ENCODE data around the gene OR2V1.
"Not testable (repeated sequence)": the region's sequence is repeated elsewhere in the genome, so short reads cannot be mapped to it uniquely, and the experiment has no call there.

OR2V1 gene, protein sequence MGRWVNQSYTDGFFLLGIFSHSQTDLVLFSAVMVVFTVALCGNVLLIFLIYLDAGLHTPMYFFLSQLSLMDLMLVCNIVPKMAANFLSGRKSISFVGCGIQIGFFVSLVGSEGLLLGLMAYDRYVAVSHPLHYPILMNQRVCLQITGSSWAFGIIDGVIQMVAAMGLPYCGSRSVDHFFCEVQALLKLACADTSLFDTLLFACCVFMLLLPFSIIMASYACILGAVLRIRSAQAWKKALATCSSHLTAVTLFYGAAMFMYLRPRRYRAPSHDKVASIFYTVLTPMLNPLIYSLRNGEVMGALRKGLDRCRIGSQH

DNA sequence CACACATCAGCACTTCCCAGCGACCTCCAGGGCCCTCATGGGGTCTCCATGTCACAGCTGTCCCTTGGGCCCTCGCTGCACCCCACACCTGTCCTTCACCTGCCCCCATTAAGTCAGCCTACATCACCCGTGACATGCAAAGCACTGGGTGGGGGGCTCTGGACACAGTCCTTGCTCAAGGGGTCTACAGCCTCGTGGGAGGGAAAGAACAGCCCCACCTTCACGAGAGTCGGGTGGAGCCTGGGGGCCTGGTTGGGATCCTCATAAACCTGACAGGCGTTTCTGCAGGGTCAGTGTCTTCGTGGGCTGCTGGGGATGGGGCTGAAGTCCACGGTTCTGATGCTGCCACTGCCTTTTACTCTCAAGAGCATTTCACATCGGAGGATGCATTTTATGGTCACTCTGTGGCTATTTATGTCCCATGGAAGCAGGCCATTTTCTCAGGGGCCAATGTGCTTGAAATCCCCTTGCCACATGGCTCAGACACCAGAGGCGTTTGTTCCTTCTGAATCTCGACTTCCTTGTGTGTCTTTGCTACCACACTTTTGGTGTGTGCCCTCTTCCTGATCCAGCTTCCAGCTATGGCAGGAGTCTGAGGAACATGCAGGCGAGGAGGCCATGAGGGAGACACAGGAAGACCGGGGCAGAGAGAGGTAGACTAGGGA, at the start of gene OR2V1:
TSS of gene OR2V1 (minus strand) at position 338 of the 665 bp plus-strand sequence. CDS start 5,865 bp downstream, outside the sequence.
- DNase-seq = no peak

DNA sequence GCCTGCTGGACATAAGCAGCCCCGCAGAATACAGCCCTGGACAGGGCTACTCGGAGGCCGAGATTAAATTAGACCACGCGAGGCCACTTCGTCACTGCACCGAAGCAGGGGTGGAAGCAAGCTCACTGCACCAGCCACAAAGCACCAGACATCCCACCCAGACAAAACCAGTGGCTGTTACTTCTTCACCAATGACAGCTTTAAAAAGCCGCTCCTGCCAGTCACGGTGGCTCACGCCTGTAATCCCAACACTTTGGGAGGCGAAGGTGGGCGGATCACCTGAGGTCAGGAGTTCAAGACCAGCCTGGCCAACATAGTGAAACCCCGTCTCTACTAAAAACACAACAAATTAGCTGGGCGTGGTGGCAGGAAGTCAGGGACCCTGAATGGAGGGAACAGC, 46.6 kb upstream of the OR2V1 start:
- DNase-seq = not testable (repeated sequence)

DNA sequence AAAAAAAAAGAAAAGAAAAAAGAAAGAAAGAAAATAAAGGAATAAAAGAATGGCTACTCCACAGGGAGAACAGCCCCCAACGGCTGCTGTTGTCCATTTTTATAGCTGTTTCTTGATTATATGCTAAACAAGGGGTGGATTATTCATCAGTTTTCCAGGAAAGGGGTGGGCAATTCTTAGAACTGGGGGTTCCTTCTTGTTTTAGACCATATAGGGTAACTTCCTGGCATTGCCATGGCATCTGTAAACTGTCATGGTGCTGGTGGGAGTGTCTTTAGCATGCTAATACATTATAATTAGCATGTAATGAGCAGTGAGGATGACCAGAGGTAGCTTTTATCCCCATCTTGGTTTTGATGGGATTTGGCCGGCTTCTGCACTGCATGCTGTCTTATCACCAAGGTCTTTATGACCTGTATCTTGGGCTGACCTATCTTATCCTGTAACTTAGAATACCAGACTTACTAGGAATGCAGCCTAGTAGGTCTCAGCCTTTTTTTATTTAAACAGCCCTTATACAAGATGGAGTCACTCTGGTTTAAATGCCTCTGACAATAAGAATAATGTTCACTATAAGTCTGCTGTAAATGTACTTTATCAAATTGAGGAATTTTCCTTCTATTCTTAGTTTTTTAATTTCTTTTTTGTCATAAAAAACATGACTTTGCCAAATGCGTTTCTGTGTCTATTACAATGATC, 45.4 kb upstream of the OR2V1 start:
- no peak for DNase-seq

DNA sequence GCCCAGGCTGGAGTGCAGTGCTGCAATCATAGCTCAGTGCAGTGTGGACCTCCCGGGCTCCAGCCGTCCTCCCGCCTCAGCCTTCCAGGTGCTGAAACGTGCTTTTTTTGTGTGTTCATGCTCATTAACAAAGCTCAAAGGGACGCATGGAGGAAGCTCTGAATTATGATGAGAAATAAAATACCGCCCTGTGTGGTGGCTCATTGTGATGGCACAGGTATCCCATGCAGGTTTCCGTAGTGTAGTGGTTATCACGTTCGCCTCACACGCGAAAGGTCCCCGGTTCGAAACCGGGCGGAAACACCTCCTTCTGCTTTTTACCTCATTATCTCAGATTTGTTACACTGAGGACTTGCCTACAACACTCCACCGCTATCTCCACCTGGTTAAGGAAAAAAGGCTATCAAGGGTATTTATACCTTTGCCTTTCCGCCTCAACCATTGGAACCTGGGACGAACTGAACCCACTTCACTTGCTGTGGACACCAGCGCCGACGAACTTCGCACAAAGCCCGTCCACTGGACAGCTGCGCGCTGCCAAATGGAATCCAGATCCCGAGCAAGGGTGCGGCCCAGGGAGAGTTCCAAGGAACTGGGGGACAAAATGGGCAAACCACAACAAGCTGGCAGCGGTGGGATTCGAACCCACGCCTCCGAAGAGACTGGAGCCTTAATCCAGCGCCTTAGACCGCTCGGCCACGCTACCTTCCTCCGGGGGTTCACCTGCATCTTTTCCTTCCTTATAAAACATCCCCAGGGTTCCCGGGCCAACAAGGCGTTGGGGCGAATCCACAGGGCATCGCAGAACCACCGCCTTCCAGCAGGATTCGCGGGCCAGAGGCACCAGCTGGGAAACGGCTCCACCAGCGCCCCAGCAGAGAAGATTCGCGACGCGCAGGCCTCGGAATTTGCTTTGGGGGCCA, 42.7 kb upstream of the OR2V1 start:
- peak; percentile 90 for DNase-seq

DNA sequence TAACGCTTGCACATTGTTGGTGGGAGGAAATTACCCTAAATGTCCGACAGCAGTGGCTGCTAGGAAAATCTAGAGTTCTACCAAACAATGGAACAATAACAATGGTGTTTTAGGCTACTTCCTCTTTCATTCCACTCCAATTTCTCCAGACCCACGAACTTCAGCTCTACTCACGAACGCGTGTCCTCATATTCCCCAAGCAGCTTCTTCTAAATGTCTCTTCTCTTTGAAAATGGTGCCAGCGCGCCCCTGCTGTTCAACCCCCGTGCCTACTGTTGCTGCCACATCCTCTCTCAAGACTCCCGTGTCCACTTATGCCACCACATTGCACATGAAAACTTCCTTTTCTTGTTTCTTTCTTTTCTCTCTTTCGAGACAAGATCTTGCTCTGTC, 42.1 kb upstream of the OR2V1 start:
- no peak for DNase-seq

DNA sequence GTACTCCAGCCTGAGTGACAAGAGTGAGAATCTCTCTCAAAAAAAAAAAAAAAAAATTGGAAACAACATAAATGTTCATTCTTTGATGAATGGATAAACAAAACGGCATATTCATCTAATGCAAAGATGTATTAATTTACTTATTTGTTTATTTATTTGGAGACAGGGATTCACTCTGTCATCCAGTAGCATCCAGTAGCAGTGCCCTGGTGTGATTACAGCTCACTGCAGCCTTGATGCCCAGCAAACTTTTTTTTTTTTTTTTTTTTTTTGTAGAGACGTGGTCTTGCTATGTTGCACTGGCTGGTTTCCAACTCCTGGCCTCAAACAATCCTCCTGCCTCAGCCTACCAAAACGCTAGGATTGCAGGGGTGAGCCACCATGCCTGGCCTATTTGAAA, 40.8 kb upstream of the OR2V1 start:
- no peak for DNase-seq

DNA sequence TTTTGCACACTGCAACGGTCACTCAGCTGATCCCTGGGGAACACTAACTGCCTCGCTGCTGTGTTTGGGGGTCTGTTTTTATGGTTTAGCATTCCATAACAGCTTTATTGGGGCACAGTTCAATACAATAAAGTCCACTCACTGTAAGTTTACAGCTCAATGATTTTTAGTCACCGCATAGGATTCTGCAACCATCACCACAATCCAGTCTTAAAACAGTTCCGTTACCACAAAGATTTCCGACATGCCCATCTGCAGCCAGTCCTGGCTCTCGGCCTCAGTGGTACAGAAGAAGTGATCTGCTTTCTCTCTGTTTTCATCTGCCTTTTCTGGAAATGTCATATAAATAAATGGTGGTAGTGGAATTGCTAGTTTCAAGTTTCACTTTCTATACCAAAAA, 40.0 kb upstream of the OR2V1 start:
- DNase-seq = no peak

DNA sequence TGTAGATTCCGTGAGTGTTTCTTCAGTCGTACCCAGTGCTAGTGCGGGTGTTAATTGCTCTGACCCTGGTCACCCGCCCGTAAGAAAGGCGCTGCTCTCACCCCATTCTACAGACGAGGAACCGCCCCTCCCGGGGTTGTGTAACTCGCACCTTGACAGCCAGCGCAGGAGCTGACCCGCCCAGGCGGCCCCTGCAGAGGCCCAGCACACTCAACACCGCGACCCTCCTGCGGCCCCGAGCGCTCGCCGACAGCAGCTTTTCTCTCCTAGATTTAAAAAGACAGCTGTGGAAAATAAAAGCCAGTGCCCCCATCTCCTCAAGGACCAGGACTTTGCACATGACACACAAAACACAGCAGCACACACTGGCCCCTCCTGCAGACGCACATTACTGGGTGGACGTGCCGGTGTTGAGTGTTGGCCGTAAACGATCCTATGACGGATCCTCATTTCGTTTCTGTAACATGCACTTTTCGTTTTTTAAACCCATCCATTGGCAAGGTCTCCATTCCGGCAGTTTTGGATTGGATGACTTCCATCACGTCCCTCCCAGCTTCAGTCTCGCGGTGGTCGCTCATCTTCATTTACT, 39.4 kb upstream of the OR2V1 start:
- DNase-seq = no peak

DNA sequence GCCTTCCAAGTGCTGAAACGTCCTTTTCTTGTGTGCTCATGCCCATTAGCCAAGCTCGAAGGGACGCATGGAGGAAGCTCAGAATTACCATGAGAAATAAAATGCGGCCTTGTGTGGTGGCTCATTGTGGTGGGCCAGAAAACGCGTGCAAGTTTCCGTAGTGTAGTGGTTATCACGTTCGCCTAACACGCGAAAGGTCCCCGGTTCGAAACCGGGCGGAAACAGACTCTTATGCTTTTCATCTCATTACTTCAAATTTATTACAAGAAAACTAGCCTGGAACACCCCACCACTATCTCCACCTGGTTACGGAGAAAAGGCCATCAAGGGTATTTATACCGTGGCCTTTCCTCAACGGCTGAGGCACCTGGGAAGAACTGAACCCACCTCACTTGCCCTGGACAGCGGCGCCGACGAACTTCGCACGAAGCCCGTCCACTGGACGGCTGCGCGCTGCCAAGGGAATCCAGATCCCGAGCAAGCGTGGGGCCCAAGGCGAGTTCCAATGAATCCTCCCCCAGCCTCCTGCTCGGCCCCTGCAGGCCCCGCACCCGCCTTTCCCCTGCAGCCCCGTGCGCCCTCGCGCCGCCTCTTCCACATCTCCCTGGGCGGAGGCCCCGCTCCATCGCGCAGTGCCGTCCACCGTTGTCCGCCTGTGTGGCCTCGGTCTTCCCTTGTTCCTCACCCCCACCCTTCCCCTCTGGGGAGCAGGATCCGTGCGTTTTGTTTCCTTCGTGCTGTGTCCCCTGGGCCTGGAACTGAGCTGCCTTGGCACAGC, 38.7 kb upstream of the OR2V1 start:
- peak; percentile 94 for DNase-seq

DNA sequence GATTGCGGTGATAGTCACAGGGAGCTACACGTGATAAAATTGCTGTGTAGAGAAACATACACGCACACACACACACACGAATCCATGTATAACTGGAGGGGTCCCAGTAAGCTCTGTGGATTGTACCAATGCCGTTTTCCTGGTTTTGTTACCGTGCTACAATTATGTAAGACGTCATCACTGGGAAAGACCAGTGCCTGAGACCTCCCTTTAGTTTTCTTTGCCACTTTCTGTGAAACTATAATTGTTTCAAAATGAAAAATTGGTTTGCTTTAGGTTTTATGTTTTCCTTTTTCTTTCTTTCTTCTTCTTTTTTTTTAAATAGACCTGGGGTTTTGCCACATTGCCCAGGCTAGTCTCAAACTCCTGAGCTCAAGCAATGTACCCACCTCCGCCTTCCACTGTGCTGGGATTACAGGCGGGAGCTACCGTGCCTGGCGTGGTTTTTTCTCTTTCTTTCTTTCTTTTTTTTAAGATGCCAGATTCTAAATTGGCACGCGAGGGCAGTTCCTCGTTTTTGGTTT, 37.7 kb upstream of the OR2V1 start:
- DNase-seq = no peak

DNA sequence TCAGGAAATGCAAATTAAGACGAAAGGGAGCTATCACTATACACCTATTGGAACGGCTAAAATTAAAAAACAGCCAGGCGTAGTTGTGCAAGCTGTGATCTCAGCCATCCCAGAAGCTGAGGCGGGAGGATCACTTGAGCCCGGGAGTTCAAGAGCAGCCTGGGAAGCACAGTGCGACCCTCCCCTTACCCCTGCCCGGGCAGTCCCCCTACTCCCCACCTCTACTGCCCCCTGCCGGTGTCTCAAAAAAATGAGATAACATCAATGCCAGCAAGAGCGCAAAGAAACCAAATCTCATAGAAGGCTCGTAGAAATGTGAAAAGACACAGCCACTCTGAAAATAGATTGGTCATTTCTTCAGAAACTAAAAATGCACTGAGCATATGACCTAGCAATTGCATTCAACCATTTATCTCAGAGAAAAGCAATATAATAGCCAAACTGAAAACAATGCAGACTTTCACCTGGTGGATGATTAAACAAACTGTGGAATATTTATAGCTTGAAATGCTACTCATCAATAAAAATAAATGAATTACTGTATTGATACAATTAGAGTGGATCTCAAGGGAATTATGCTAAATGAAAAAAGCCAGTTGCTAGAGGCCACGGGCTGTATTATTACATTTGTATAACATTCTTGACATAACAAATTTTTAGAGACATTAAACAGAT, 37.0 kb upstream of the OR2V1 start:
- peak; percentile 65 for DNase-seq

DNA sequence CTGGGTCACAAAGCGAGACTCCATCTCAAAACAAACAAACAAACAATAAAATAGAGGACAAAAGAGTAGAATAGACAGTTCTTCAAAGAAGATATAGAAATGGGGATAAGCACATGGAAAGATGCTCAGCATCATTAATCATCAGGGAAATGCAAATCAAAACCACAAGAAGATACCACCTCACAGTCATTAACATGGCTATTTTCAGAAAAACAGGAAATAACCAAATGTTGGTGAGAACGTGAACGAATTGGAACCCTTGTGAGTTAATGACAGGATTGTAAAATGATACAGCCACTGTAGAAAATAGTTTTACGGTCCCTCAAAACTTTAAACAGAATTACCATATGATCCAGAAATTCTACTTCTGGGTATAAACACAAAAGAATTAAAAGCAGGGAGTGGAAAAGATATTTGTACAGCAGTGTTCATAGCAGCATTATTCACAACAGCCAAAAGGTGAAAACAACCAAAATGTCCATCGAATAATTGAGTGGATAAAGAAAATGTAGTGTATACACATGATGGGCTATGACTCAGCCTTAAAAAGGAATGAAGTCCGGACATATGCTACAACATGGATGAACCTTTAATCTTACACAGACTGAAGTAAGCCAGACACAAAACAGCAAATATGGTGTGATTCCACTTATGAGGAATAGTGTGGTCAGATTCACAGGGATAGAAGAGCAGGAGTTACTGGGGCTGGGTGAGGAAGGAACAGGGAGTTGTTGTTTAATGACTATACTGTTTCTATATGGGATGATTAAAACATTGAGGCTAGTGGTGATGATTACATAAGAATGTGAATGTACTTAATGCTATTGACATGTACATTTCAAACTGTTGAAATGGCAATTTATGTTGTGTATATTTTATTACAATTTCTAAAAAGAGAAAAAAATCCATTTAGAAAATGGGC, 36.1 kb upstream of the OR2V1 start:
- DNase-seq = no peak

DNA sequence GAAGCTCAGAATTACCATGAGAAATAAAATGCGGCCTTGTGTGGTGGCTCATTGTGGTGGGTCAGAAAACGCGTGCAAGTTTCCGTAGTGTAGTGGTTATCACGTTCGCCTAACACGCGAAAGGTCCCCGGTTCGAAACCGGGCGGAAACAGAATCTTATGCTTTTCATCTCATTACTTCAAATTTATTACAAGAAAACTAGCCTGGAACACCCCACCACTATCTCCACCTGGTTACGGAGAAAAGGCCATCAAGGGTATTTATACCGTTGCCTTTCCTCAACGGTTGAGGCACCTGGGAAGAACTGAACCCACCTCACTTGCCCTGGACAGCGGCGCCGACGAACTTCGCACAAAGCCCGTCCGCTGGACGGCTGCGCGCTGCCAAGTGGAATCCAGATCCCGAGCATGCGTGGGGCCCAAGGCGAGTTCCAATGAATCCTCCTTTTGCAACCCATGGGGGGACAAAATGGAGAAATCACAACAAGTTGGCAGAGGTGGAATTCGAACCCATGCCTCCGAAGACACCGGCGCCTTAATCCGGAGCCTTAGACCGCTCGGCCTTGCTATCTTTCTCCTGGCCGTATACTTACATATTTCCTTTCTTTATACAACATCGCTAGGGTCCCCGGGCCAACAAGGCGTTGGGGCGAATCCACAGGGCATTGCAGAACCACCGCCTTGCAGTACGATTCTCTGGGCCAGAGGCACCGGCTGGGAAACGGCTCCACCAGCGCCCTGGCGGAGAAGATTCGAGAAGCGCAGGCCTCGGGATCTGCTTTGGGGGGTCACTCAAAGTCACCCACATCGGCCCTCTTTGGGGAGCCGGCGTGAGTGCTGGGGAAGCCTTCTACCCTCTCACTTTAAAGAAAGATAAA, 33.3 kb upstream of the OR2V1 start:
- DNase-seq = peak; percentile 77

DNA sequence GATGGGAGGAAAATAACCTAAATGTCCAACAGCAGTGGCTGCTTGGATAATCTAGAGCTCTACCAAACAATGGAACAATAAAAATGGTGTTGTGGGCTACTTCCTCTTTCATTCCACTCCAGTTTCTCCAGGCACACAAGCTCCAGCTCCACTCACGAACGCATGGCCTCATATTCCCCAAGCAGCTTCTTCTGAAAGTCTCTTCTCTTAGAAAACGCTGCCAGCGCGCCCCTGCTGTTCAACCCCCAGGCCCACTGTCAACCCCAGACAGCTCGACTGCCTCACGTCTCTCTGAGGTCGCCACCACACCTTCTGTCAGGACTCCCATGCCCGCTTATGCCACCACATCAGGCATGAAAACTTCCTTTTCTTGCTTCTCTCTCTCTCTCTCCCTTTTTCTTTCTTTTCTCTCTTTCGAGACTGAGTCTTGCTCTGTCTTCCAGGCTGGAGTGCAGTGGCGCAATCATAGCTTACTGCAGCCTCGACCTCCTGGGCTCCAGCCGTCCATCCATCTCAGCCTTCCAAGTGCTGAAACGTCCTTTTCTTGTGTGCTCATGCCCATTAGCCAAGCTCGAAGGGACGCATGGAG, 32.6 kb upstream of the OR2V1 start:
- DNase-seq = no peak

DNA sequence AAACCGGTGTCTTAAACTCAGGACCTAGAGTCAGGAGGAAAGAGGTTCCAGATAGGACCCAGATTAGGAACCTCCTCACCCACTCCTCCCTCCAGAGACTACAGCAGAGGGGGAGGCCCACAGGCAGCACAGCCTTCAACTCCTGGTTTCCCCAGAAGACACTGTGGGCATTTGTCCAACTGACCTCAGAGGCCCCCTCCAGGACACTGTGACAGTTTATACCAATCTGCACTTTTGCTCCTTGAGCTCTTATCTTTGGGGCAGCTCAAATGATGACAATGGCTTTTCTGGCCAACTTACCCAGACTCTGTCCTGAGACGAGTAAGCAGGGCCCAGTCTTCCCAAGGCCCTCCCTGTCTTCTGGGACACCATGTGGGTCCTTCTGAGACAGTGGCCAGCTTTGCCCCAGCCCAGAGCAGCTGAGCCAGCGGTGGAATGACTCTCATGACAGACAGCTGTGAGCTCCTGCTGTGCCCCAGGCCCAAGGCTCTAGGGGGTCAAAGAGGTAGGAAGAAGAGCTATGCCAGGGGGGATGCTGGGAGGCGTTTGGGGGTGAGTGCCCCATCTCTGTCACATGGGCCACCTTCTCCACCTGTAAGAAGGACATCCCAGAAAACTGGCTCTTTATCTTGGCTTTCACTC, 30.7 kb upstream of the OR2V1 start:
- DNase-seq = no peak

DNA sequence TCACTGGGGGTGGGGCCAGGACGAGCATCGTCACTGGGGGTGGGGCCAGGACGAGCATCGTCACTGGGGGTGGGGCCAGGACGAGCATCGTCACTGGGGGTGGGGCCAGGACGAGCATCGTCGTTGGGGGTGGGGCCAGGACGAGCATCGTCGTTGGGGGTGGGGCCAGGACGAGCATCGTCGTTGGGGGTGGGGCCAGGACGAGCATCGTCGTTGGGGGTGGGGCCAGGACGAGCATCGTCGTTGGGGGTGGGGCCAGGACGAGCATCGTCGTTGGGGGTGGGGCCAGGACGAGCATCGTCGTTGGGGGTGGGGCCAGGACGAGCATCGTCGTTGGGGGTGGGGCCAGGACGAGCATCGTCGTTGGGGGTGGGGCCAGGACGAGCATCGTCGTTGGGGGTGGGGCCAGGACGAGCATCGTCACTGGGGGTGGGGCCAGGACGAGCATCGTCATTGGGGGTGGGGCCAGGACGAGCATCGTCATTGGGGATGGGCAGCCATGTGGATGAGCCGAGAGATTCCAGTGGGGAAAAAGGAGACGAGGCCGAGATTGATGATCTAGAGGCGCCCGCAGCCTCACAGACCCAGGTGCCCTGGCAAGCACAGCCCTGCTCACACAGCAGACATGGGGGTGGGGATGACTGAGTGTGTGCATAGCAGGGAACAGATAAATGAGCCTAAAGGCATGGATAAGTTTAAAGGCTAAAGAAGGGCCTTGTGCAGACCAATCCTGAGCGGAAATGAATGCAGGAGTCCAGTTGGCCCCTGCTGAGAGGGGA, 30.0 kb upstream of the OR2V1 start:
- DNase-seq = peak; percentile 61

Data from activated CD4-positive, alpha-beta T cell treated with anti-CD3 and anti-CD28 coated beads for 48 hours (primary cell).